HEK293 (cell line): ENCODE results near the gene CGB2.

ENCODE experiments used
- HOXD13 ChIP-seq: sonication (generic); formaldehyde crosslinking; IDR thresholded peaks from 2 replicates; pipeline ENCODE4 v1.8.0; 2022; ENCODE audit warnings: missing genetic modification reagents, borderline replicate concordance
- IKZF3 ChIP-seq: fragments of 450-650 bp; IDR thresholded peaks from 2 replicates; pipeline ENCODE4 v1.5.0; 2018; ENCODE audit warnings: missing biosample characterization, mild to moderate bottlenecking, missing genetic modification characterization, moderate library complexity
- KLF16 ChIP-seq: fragments of 450-650 bp; formaldehyde crosslinking; IDR thresholded peaks from 2 replicates; pipeline ENCODE4 v1.5.1; 2017; ENCODE audit warnings: missing biosample characterization, missing genetic modification characterization
- OSR2 ChIP-seq: fragments of 450-650 bp; formaldehyde crosslinking; IDR thresholded peaks from 2 replicates; pipeline ENCODE4 v1.5.1; 2016; ENCODE audit warnings: missing biosample characterization, missing genetic modification characterization
- RBAK ChIP-seq: fragments of 450-650 bp; formaldehyde crosslinking; IDR thresholded peaks from 2 replicates; pipeline ENCODE4 v1.5.1; 2016; ENCODE audit warnings: missing biosample characterization, missing genetic modification characterization
- SP2 ChIP-seq: fragments of 450-650 bp; formaldehyde crosslinking; IDR thresholded peaks from 2 replicates; pipeline ENCODE4 v1.5.1; 2016; ENCODE audit warnings: missing biosample characterization, missing genetic modification characterization
- TSHZ1 ChIP-seq: fragments of 450-650 bp; formaldehyde crosslinking; IDR thresholded peaks from 2 replicates; pipeline ENCODE4 v1.5.1; 2016; ENCODE audit warnings: missing biosample characterization, missing genetic modification characterization, borderline replicate concordance
- ZBTB17 ChIP-seq: fragments of 450-650 bp; formaldehyde crosslinking; IDR thresholded peaks from 2 replicates; pipeline ENCODE4 v1.5.1; 2016; ENCODE audit warnings: missing biosample characterization, missing genetic modification characterization
- ZBTB21 ChIP-seq: fragments of 450-650 bp; formaldehyde crosslinking; IDR thresholded peaks from 2 replicates; pipeline ENCODE4 v1.5.1; 2017; ENCODE audit warnings: missing biosample characterization, missing genetic modification characterization
- ZBTB7A ChIP-seq: fragments of 450-650 bp; formaldehyde crosslinking; IDR thresholded peaks from 2 replicates; pipeline ENCODE4 v1.5.1; 2016; ENCODE audit warnings: low read depth, missing biosample characterization, missing genetic modification characterization
- ZIC2 ChIP-seq: fragments of 450-650 bp; formaldehyde crosslinking; IDR thresholded peaks from 2 replicates; pipeline ENCODE4 v1.5.1; 2016; ENCODE audit warnings: missing biosample characterization, missing genetic modification characterization
- ZNF132 ChIP-seq: fragments of 450-650 bp; formaldehyde crosslinking; IDR thresholded peaks from 2 replicates; pipeline ENCODE4 v1.5.1; 2017; ENCODE audit warnings: missing biosample characterization, missing genetic modification characterization, borderline replicate concordance
- ZNF140 ChIP-seq: fragments of 450-650 bp; formaldehyde crosslinking; IDR thresholded peaks from 2 replicates; pipeline ENCODE4 v1.5.1; 2016; ENCODE audit warnings: missing biosample characterization, missing genetic modification characterization
- ZNF16 ChIP-seq: fragments of 450-650 bp; formaldehyde crosslinking; IDR thresholded peaks from 2 replicates; pipeline ENCODE4 v1.5.1; 2016; ENCODE audit warnings: low read depth, missing biosample characterization, missing genetic modification characterization
- ZNF394 ChIP-seq: fragments of 450-650 bp; formaldehyde crosslinking; IDR thresholded peaks from 2 replicates; pipeline ENCODE4 v1.5.1; 2016; ENCODE audit warnings: missing biosample characterization, missing genetic modification characterization, mild to moderate bottlenecking, moderate library complexity, borderline replicate concordance
- ZNF423 ChIP-seq: fragments of 450-650 bp; formaldehyde crosslinking; IDR thresholded peaks from 2 replicates; pipeline ENCODE4 v1.5.1; 2016; ENCODE audit warnings: missing biosample characterization, missing genetic modification characterization
- ZNF473 ChIP-seq: fragments of 450-650 bp; formaldehyde crosslinking; IDR thresholded peaks from 2 replicates; pipeline ENCODE4 v1.5.1; 2017; ENCODE audit warnings: missing biosample characterization, missing genetic modification characterization
- ZNF514 ChIP-seq: fragments of 450-650 bp; formaldehyde crosslinking; IDR thresholded peaks from 2 replicates; pipeline ENCODE4 v1.5.1; 2016; ENCODE audit warnings: missing biosample characterization, missing genetic modification characterization
- ZNF530 ChIP-seq: fragments of 450-650 bp; formaldehyde crosslinking; IDR thresholded peaks from 2 replicates; pipeline ENCODE4 v1.5.1; 2016; ENCODE audit warnings: low read depth, missing biosample characterization, missing genetic modification characterization
- ZNF76 ChIP-seq: fragments of 450-650 bp; formaldehyde crosslinking; IDR thresholded peaks from 2 replicates; pipeline ENCODE4; 2016; ENCODE audit warnings: low read depth, missing biosample characterization, missing genetic modification characterization, borderline replicate concordance
- ZNF785 ChIP-seq: fragments of 450-650 bp; formaldehyde crosslinking; IDR thresholded peaks from 2 replicates; pipeline ENCODE4 v1.5.1; 2016; ENCODE audit warnings: missing biosample characterization, missing genetic modification characterization
- ZNF791 ChIP-seq: fragments of 450-650 bp; formaldehyde crosslinking; IDR thresholded peaks from 2 replicates; pipeline ENCODE4 v1.5.1; 2016; ENCODE audit warnings: missing biosample characterization, missing genetic modification characterization
- ZSCAN16 ChIP-seq: fragments of 450-650 bp; formaldehyde crosslinking; IDR thresholded peaks from 2 replicates; pipeline ENCODE4 v1.5.1; 2016; ENCODE audit warnings: missing biosample characterization, missing genetic modification characterization
- ZSCAN18 ChIP-seq: fragments of 450-650 bp; formaldehyde crosslinking; IDR thresholded peaks from 2 replicates; pipeline ENCODE4 v1.5.1; 2016; ENCODE audit warnings: missing biosample characterization, missing genetic modification characterization
- TF ChIP-seq, protein P1 (sequence below): fragments of 450-650 bp; formaldehyde crosslinking; IDR thresholded peaks from 2 replicates; pipeline ENCODE4 v1.5.1; 2016; ENCODE audit warnings: missing biosample characterization, missing genetic modification characterization
- TF ChIP-seq, protein P2 (sequence below): fragments of 450-650 bp; formaldehyde crosslinking; IDR thresholded peaks from 2 replicates; pipeline ENCODE4 v1.5.1; 2016; ENCODE audit warnings: missing biosample characterization, missing genetic modification characterization
- TF ChIP-seq, protein P3 (sequence below): fragments of 450-650 bp; formaldehyde crosslinking; IDR thresholded peaks from 2 replicates; pipeline ENCODE4 v1.5.1; 2017; ENCODE audit warnings: missing biosample characterization, mild to moderate bottlenecking, missing genetic modification characterization, moderate library complexity

Gene CGB2

DNA sequence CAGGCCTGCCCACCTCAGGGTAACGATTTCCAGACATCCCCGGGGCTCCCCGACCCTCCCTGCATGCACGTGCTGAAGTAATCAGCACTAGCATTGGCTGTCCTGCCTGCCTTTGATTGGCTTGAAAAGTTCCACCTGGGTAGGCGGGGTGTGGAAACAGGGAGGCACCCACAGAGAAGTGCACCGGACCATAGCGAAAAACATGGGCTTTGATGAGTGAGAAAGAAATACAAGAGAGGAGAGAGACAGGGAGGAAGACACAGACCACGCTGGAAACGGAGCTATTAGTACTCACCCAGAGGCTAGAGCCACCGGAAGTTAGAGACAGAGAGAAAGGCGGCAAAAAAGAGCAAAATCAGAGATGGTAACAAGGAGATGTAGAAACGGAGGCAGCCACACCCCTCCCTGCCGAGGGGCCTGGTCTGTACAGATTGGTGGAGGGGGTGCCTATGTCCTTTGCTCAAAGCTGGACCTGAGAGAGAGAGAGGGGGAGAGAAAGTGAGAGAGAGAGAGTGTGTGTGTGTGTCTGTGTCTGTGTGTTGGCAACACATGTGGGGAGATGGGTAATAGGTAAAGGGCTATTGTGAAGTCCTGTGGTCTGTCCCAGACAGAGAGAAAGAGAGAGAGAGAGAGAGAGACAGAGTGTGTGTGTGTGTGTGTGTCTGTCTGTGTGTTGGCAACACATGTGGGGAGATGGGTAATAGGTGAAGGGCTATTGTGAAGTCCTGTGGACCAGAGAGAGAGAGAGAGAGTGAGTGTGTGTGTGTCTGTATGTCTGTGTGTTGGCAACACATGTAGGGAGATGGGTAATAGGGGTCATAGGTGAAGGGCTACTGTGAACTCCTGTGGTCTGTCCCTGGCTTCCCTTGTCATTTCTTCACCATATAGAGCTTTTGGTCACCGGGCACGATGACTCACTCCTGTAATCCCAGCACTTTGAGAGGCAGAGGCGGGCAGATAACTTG is 10.5 kb upstream of the CGB2 start (continued):
- TF ChIP-seq, protein P1, sequence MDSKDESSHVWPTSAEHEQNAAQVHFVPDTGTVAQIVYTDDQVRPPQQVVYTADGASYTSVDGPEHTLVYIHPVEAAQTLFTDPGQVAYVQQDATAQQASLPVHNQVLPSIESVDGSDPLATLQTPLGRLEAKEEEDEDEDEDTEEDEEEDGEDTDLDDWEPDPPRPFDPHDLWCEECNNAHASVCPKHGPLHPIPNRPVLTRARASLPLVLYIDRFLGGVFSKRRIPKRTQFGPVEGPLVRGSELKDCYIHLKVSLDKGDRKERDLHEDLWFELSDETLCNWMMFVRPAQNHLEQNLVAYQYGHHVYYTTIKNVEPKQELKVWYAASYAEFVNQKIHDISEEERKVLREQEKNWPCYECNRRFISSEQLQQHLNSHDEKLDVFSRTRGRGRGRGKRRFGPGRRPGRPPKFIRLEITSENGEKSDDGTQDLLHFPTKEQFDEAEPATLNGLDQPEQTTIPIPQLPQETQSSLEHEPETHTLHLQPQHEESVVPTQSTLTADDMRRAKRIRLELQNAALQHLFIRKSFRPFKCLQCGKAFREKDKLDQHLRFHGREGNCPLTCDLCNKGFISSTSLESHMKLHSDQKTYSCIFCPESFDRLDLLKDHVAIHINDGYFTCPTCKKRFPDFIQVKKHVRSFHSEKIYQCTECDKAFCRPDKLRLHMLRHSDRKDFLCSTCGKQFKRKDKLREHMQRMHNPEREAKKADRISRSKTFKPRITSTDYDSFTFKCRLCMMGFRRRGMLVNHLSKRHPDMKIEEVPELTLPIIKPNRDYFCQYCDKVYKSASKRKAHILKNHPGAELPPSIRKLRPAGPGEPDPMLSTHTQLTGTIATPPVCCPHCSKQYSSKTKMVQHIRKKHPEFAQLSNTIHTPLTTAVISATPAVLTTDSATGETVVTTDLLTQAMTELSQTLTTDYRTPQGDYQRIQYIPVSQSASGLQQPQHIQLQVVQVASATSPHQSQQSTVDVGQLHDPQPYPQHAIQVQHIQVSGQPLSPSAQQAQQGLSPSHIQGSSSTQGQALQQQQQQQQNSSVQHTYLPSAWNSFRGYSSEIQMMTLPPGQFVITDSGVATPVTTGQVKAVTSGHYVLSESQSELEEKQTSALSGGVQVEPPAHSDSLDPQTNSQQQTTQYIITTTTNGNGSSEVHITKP (tag by site-specific recombination): peak; percentile 88
- TF ChIP-seq ZNF514 (tag by site-specific recombination): no peak
- TF ChIP-seq, protein P2, sequence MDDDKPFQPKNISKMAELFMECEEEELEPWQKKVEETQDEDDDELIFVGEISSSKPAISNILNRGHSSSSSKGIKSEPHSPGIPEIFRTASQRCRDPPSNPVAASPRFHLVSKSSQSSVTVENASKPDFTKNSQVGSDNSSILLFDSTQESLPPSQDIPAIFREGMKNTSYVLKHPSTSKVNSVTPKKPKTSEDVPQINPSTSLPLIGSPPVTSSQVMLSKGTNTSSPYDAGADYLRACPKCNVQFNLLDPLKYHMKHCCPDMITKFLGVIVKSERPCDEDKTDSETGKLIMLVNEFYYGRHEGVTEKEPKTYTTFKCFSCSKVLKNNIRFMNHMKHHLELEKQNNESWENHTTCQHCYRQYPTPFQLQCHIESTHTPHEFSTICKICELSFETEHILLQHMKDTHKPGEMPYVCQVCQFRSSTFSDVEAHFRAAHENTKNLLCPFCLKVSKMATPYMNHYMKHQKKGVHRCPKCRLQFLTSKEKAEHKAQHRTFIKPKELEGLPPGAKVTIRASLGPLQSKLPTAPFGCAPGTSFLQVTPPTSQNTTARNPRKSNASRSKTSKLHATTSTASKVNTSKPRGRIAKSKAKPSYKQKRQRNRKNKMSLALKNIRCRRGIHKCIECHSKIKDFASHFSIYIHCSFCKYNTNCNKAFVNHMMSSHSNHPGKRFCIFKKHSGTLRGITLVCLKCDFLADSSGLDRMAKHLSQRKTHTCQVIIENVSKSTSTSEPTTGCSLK (tag by site-specific recombination): no peak
- peak; percentile 14; the same call in 1 of the 2 replicates for TF ChIP-seq ZNF394 (tag by site-specific recombination)
- TF ChIP-seq ZSCAN16: no peak
- TF ChIP-seq SP2 (tag by site-specific recombination): peak; percentile 34; the same call in 1 of the 2 replicates
- TF ChIP-seq TSHZ1 (tag by site-specific recombination): no peak
- TF ChIP-seq ZBTB7A (tag by site-specific recombination): peak; percentile 44; the same call in 1 of the 2 replicates
- TF ChIP-seq ZBTB21: peak; percentile 59; the same call in 1 of the 2 replicates
- TF ChIP-seq HOXD13 (CRISPR knock-in tag): no peak
- TF ChIP-seq RBAK (tag by site-specific recombination): peak; percentile 56; the same call in 1 of the 2 replicates
- TF ChIP-seq IKZF3 (tag by site-specific recombination): no peak
- no peak for TF ChIP-seq ZNF16
- 0 out of 2 replicates have a peak, but pooled peaks have one; percentile 44 for TF ChIP-seq ZSCAN18
- no peak for TF ChIP-seq ZNF132 (tag by site-specific recombination)
- no peak for TF ChIP-seq ZNF785 (tag by site-specific recombination)
- TF ChIP-seq, protein P3, sequence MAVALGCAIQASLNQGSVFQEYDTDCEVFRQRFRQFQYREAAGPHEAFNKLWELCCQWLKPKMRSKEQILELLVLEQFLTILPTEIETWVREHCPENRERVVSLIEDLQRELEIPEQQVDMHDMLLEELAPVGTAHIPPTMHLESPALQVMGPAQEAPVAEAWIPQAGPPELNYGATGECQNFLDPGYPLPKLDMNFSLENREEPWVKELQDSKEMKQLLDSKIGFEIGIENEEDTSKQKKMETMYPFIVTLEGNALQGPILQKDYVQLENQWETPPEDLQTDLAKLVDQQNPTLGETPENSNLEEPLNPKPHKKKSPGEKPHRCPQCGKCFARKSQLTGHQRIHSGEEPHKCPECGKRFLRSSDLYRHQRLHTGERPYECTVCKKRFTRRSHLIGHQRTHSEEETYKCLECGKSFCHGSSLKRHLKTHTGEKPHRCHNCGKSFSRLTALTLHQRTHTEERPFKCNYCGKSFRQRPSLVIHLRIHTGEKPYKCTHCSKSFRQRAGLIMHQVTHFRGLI: no peak
- TF ChIP-seq ZBTB17 (tag by site-specific recombination): peak; percentile 63
- peak; percentile 74; the same call in 1 of the 2 replicates for TF ChIP-seq ZNF791
- no peak for TF ChIP-seq ZNF140 (tag by site-specific recombination)
- TF ChIP-seq KLF16 (tag by site-specific recombination): peak; percentile 37; the same call in 1 of the 2 replicates
- no peak for TF ChIP-seq ZIC2 (tag by site-specific recombination)
- no peak for TF ChIP-seq ZNF473 (tag by site-specific recombination)
- no peak for TF ChIP-seq ZNF530
- peak; percentile 79 for TF ChIP-seq OSR2 (tag by site-specific recombination)
- TF ChIP-seq ZNF76 (tag by site-specific recombination): peak; percentile 37; the same call in 1 of the 2 replicates
- no peak for TF ChIP-seq ZNF423 (tag by site-specific recombination)
